K562 (cell line): ENCODE measurements around the gene SPDL1.

Experiments used
- ATF4 ChIP-seq: fragments of 450-650 bp; formaldehyde crosslinking; IDR thresholded peaks from 2 replicates; pipeline ENCODE4 v1.4.0; 2022; ENCODE audit warnings: mild to moderate bottlenecking, moderate library complexity
- CHD2 ChIP-seq: IDR thresholded peaks from 2 replicates; pipeline ENCODE4 v1.6.1; 2011; ENCODE audit warnings: low read depth, low read length
- CTCF ChIP-seq, 3 experiments: IDR thresholded peaks in 2 of 3; conservative IDR thresholded peaks in 1 of 3; 2 replicates each; pipeline ENCODE4 v1.5.1; 2011 to 2012; ENCODE audit warnings: low read length in 3 of 3, mild to moderate bottlenecking in 3 of 3, control low read depth in 2 of 3, improper control_type of control experiment in 1 of 3, inconsistent platforms in 1 of 3, low read depth in 1 of 3, mixed read lengths in 1 of 3, moderate library complexity in 1 of 3; ENCODE audit not compliant: insufficient read depth in 2 of 3
- MAFF ChIP-seq: IDR thresholded peaks from 2 replicates; pipeline ENCODE4 v1.6.1; 2012; ENCODE audit warnings: low read length, improper control_type of control experiment
- MIER1 ChIP-seq: fragments of 450-650 bp; IDR thresholded peaks from 2 replicates; pipeline ENCODE4 v1.6.1; 2016; ENCODE audit warnings: antibody characterized with exemption, mild to moderate bottlenecking, low read depth
- RAD21 ChIP-seq, 2 experiments: fragments of 250-450 bp in 1 of 2; fragments of 450-650 bp in 1 of 2; sonication (Bioruptor Pico) in 1 of 2; formaldehyde crosslinking in 1 of 2; IDR thresholded peaks in 1 of 2; conservative IDR thresholded peaks in 1 of 2; 2 replicates each; pipeline versions ENCODE4 v1.4.0 to v1.8.0; 2020 to 2022; ENCODE audit warnings: mild to moderate bottlenecking in 2 of 2, moderate library complexity in 1 of 2
- RFX5 ChIP-seq: IDR thresholded peaks from 2 replicates; pipeline ENCODE4 v1.6.1; 2011; ENCODE audit warnings: low read depth, mild to moderate bottlenecking, improper control_type of control experiment, low read length
- STAT5B ChIP-seq: fragments of 250-450 bp; sonication (Bioruptor Pico); IDR thresholded peaks from 2 replicates; pipeline ENCODE4 v1.8.0; 2021; ENCODE audit warnings: mild to moderate bottlenecking, inconsistent platforms
- TGIF2 ChIP-seq: sonication (generic); formaldehyde crosslinking; IDR thresholded peaks from 2 replicates; pipeline ENCODE4 v1.8.1; 2022; ENCODE audit warnings: mild to moderate bottlenecking, missing genetic modification reagents, moderate library complexity
- YY1 ChIP-seq, 3 experiments: IDR thresholded peaks; 2 replicates each; pipeline ENCODE4 v1.6.1; 2011; ENCODE audit warnings: low read length in 2 of 3, mild to moderate bottlenecking in 2 of 3, moderate library complexity in 2 of 3, borderline replicate concordance in 1 of 3, control low read depth in 1 of 3, low read depth in 1 of 3; ENCODE audit not compliant: insufficient read depth in 3 of 3, insufficient replicate concordance in 2 of 3, control insufficient read depth in 1 of 3, insufficient read length in 1 of 3; ENCODE audit errors: extremely low read depth in 1 of 3
- ZBTB49 ChIP-seq: sonication (generic); formaldehyde crosslinking; IDR thresholded peaks from 2 replicates; pipeline ENCODE4 v1.8.0; 2022; ENCODE audit warnings: missing genetic modification reagents, mild to moderate bottlenecking, borderline replicate concordance
- ZSCAN29 ChIP-seq: fragments of 450-650 bp; IDR thresholded peaks from 2 replicates; pipeline ENCODE4 v1.6.1; 2017

- TF ChIP-seq ZSCAN29 (no peak), STAT5B (CRISPR knock-in tag) (no peak), CHD2 (no peak), YY1 (IDR thresholded peaks at IDR 0.05; ENCODE audit: borderline replicate concordance in 1 of 3, control insufficient read depth in 1 of 3, extremely low read depth in 1 of 3, insufficient read depth in 3 of 3, insufficient read length in 1 of 3, insufficient replicate concordance in 2 of 3, low read depth in 1 of 3, low read length in 2 of 3) (no peak), RFX5 (no peak), RAD21 (CRISPR knock-in tag; conservative IDR thresholded peaks at IDR 0.05 in 1 of 2, IDR thresholded peaks at IDR 0.05 in 1 of 2) (no peak), CTCF (IDR thresholded peaks at IDR 0.05 in 2 of 3, conservative IDR thresholded peaks at IDR 0.05 in 1 of 3; ENCODE audit: insufficient read depth in 2 of 3, low read depth in 1 of 3, low read length in 3 of 3) (no peak), MAFF (no peak), ATF4 (no peak), MIER1 (no peak), ZBTB49 (CRISPR knock-in tag) (no peak), TGIF2 (CRISPR knock-in tag) (no peak)
These were observed 43.2 kb downstream of the SPDL1 start for GRCh38 chr5:169626779-169627178.
